ENCODE results near the gene ID1.

GRCh38 chr20:31596831-31597480 is 8.1 kb upstream of the ID1 start:
- no peak for TF ChIP-seq CTCF (IDR thresholded peaks at IDR 0.05)
- no peak for TF ChIP-seq EP300 (IDR thresholded peaks at IDR 0.05)
